ENCODE data around the gene MASP1.
A peak's percentile ranks its signal among the peaks of the same experiment; 100 is the strongest.

Gene MASP1, protein sequence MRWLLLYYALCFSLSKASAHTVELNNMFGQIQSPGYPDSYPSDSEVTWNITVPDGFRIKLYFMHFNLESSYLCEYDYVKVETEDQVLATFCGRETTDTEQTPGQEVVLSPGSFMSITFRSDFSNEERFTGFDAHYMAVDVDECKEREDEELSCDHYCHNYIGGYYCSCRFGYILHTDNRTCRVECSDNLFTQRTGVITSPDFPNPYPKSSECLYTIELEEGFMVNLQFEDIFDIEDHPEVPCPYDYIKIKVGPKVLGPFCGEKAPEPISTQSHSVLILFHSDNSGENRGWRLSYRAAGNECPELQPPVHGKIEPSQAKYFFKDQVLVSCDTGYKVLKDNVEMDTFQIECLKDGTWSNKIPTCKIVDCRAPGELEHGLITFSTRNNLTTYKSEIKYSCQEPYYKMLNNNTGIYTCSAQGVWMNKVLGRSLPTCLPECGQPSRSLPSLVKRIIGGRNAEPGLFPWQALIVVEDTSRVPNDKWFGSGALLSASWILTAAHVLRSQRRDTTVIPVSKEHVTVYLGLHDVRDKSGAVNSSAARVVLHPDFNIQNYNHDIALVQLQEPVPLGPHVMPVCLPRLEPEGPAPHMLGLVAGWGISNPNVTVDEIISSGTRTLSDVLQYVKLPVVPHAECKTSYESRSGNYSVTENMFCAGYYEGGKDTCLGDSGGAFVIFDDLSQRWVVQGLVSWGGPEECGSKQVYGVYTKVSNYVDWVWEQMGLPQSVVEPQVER

DNA sequence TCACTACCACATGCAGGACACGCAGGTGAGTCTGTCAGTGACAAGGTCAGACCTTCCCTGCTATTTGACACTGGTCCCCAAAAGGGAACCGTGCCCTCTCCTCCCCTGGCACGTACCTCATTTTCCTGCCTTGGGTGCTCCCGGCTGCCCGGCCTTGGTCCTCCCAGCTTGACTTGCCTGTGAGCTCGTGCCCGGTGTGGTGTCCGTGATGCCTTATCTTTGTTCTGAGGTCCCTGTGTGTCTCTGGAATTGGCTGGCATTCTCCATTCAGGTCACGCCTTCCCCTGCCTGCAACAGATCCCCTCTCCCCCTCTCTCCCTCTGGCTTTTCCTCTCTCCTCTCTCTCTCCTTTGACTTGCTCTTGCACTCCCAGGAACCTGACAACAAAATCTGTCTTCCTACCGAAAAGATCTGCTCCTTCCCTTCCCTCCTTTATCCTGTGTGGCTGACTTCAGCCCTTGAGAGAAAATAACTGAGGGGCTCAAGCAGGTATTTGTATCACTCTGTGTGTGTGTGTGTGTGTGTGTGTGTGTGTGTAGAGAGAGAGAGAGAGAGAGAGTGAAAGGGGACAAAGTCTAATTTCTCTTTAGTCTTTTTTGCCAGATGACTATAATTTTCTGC lies at the start of gene MASP1:
Gene MASP1 (minus strand): TSS at position 226 of the 621 bp plus-strand sequence. CDS start 105 bp downstream, at position 121.
- no peak for DNase-seq

DNA sequence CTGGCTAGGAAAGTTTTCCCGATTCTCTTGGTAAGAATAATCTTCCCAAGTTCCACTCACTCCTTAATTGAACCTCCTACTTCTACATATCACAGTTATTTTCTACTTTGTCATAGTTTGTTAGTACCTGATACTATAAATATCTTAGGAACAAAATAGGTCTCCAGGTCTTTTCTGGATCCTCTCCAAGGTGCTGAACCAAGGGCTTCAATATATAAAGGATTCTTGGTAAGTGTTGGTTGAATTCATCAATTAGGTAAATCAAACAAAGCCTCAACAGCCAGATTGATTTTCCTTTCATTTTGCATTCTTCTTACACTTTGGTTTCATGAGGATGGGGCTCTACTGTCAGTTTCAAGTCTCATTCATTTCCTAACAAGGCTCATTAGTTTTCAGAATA lies 49.0 kb upstream of the MASP1 start:
- no peak for DNase-seq

DNA sequence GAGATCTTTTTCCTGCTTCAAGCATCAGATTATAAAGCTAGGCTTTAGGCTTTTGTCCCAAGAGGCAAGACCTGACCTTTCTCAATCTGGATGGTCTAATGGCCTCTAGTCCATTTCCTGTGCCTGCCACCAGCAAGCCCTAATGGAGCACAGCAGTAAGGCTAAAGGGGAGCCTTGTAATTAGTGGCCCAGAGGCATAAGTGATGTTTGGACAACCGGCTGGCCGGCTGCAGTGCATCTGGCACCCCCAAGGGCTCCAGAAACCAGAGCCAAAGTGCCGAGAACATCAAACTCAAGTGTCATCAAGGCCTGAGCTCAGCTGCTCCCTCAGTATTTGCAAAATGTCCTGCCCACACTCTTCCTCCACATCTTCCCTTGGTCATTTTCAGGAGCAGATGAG lies 44.8 kb upstream of the MASP1 start:
- DNase-seq, result no peak

DNA sequence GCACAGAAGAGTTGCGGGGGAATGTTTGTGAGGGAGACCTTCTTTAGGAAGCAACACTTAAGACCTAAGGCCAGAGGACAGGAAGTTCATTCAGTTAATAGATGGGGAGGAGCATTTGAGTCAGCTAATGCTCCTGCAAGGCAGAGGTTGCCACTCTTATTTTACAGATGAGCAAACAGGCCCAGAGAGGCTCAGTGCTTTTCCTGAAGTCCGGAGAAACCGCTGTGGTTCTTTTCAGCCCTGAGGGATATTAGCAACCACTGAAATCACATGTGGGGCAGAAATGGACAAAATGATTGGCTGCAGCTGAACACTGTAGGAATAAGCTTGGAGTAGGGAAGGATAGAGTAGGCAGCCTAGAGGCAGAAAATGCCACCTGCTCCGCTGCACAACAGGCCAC lies 43.4 kb upstream of the MASP1 start:
- DNase-seq, result no peak

DNA sequence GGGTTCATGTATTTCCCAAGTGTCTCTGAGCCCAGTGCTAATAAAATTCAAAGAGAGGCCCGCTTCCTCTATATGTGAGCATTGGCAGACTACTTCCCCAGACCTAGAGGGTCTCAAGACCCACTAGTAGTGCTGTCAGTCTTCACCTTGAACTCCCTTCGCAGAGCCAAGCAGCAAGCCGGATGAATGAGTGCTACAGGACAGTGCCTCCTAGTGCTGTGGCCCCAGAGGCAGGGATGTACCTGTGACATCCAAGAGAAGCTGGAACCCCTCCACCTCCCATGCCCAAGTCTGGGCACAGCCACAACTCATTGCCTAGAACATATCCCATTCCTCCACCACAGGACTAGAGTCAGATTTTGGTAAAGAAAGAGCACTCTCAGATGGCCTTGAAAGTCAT lies 37.2 kb upstream of the MASP1 start:
- no peak for DNase-seq

DNA sequence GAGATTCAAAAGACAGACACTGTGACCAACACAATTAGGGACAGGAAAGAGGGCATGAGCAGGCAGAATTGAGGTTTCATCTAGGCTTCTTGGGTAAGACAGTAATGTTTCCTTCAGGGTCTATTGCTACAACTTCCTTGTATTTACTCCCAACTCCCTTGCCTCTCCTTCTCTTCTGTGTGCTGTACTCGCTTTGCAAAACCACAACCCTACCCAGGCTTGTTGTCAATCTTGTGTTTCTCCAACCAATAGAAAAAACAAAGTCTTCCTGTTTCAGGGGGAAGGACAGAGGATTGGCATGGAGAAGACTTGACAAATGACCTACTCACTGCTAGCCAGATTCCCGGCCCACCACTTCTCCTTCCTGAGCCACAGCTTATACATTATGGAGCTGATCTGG lies 36.3 kb upstream of the MASP1 start:
- no peak for DNase-seq

DNA sequence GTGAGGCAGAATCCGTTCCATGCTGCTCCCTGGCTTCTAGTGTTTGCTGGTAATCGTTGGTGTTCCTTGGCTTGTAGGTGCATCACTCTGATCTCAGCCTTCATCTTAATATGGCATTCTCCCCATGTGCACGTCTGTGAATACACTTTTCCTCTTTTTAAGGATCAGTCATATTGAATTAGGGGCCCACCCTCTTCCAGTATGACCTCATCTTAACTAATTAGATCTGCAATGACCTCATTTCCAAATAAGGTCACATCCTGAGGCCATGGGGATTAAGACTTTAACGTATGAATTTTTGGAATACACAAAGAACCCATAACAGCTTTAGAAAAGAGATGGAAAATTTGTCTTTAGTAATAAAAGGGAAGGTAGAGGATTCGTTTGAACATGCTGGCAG lies 34.1 kb upstream of the MASP1 start:
- DNase-seq, result no peak

DNA sequence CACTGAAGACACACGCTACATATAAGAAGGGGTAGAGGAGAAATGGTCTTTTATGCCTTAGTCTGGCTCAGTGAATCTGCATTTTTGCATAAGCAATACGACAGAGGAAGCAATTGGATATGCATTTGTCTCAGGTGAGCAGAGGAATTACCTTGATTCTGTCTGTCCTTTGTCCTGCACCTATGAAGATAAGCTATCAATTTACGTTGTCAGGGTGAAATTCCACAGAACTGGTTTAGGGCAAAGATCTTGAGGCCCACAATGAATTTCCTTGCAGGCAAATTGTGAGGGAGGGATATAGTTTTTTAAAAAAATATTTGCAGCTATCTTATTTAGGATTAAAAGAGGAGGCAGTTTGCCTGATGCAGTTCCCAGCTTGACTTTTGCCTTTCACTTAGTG lies 31.6 kb upstream of the MASP1 start:
- no peak for DNase-seq

DNA sequence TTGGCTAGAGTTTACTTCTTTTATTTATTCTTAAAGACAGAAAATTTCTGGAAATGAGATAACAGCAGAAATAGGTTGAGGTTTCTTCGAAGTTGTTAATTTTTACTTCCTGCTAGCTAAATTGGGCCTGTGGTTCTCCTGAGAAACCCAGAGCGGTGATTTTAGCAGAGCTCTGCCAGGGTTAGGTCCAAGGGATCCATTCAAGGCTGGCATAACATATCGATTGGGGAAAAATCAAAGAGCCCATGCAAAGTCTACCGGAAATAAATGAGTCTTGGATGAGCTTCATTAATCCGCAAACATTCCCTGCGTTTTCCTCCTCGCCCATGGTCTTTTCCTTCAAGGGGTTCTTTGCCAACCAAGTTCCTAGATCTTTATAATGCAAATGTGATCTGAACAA lies 30.8 kb upstream of the MASP1 start:
- no peak for DNase-seq

DNA sequence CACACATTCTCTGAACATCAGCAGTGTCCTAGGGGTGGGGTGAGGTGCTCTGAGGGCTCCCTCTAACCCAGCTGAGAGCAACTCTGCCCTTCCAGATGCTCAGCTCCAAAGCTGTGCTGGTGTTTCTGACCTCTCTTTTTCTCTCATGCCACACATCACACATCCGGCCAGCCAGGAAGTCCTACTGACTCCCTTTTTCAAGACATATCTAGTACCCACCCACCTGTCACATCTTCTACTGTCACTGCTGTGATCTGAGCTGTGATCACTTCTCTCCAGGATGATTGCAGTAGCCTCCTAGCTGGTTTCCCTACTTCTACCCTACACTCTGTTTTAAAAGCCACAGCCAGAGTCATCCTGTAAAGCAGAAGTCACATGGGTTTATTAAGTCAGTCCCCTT lies 30.2 kb upstream of the MASP1 start:
- no peak for DNase-seq

DNA sequence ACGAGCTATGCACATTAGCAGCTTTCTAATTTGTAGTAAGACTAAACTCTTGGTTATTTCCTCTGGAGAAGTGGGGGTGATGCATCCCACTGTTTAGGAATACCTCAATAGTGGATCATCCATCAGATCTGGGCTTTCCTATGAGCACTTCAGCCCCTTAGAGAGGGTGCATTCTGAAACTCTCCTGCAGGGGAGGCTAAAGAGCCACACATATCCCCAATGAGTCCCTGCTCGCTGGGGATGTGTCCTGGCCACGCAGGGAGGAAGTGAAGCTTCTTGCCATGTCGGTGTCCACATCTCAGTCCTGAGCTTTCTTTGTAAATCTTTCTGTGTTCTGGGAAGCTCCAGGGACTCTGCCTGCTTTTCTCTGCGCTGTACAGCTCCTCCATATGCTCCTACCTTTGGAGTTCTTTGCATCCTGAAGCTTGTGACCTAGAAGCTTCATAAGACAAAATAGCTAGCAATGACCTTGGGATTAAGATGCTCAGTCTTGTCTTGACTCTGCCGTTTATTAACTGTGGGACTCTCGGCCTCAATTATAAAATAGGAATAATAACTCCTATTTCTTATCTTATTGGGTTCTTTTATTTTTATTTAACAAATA lies 28.3 kb upstream of the MASP1 start:
- peak; percentile 78 for DNase-seq

DNA sequence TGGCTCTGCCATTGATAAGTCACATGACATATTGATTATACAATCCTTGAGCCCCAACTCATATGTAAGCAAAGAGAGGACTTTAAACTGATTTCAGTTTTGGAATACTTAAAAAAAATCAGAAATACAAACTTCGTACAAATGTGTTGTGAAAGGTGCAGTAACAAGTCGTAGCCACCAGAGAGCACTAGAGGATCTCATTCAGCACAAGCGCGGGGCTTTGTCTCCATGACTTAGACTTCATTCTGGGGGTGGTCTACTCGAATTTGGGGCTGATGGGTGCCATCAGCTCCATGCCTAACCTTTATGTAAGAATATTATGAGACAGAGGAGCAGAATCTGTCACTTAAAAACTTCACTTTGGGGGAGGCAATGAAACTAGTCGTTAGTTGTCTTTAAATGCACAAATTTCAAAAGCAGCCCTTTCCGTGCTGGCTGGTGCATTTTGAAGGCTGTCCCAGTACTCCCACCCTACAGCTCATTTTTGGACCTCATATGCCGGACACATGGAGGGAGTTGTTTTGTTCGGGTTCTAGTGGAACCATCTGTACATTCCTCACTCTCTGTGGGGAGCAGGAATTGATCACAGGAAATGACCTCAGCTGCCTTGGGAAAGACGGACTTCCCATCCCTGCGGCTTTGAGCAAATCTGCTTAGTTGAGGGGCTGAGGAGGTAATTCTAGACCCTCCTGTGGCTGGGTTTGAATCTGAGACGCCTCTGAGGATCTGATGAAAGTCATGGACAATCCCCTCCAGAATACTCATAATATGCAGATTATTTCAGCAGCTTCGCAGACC lies 27.5 kb upstream of the MASP1 start:
- DNase-seq, result peak; percentile 75

DNA sequence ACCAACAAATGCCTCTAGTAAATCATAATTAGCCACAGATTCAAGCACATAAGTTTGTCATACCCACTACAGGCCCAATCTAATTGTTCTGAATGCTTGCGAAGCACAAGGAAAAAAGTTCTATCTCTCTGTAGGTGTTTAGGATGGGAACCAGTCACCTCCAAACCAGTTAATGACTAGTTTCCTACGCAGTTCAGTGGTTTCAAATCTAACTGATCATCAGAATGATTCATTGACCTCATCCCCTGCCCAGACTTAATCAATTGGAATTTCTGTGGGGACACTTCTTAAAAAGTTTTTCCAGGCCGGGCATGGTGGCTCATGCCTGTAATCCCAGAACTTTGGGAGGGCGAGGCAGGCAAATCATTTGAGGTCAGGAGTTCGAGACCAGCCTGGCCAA lies 24.3 kb upstream of the MASP1 start:
- no peak for DNase-seq

DNA sequence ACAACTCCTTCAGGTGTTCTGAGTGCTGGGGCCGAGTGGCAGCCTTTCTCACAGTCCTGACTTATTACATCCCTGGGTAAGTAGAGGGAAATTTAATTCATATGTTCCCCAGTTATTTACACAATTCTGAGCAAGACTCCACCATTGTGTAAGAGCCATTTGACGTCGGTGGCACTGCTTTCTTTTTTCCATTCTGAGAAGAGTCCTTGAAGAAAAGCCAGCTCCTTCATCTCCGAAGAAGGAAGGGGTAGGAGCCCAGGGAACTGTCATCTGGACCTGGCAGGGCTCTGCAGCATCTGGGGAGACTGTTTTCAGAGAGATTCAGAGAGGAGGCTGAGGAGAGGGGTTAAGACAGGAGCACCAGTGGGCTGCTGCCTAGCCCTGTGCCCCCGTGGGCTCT lies 22.6 kb upstream of the MASP1 start:
- no peak for DNase-seq

DNA sequence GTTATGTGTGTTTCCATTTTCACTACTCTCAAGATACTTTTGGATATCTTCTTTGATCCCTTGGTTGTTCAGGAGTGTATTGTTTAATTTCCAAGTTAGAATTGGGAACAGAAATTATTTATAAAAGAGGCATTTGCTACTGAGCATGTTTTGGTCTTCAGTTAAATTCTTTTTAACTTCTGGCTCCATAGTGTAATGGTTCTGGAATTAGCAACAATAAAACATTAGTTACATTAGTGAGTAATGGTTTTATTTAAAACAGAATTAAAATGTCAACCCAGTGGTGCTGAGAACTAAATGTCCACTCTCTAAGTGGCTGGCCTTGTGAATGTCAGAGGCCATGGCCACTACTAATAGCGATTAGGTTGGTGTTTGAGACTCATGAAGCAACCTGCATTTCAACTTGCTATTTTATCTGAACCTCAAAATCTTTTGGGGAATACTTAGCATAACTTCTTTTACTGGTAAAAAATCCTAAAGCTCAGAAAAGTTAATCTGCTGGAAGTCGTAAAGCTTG lies 19.5 kb upstream of the MASP1 start:
- no peak for DNase-seq

DNA sequence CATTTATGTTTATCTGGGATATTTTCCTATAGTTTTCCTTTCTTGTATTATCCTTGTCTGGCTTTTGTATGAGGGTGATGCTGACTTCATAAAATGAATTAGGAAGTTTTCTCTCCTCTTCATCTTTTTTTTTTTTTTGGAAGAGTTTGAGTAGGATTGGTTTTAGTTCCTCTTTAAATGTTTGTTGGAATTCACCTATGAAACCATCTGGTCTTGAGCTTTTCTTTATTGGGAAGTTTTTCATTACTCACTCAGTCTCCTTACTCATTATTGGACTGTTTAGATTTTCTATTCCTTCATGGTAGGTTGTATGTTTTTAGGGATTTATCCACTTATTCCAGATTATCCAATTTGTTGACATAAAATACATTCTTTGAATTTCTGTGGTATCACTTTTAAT lies 18.7 kb upstream of the MASP1 start:
- no peak for DNase-seq

DNA sequence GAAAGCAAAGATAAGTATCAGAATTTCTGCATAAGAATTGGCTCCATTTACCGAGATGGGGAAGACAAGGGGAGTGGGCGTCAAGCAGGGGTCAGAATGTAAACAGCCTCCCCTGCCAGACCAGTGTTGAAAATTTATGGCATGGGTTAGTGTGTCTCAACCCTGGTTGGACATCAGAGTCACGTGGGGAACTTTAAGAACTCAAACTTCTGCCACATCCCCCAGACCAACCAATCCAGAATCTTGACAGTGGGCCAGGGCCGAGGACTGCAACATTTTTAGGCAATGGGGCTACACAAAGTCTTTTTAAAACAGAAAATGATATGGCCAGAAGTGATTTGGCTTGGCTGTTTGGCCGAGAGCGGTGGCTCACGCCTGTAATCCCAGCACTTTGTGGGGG lies 14.3 kb upstream of the MASP1 start:
- DNase-seq, result no peak

DNA sequence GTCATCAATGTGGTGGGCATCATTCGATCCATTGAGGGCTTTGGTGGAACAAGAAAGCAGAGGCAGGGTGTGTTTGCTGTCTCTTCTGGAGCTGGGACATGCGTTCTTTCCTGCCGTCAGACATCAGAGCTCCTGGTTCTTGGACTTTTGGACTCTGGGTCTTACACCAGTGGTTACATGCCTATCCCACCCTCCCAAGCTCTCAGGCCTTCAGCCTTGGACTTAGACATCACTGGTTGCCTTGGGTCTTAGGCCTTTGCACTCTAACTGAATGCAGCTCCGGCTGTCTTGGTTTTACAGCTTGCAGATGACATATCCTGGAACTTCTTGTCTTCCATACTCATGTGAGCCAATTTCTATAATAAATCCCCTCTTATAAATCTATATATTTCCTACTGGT lies 8.1 kb upstream of the MASP1 start:
- no peak for DNase-seq

DNA sequence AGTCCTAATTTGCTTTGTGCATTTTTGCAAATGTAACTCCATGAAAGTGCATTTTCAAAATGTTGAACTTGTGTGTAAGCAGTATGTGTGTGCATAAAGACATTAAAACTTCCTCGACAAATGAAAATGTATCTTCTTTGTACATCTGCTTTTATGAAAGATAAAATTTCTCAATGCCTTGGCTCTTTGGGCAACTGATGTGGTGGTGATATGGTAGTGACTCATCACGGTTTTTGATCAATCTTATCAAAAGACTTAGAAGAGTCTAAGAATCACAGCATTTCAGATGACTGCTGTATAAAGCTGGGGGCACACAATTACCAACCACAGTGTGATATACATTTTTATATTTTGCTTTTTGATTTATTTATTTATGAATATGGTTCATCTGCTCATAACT lies 5.4 kb upstream of the MASP1 start:
- DNase-seq, result no peak

DNA sequence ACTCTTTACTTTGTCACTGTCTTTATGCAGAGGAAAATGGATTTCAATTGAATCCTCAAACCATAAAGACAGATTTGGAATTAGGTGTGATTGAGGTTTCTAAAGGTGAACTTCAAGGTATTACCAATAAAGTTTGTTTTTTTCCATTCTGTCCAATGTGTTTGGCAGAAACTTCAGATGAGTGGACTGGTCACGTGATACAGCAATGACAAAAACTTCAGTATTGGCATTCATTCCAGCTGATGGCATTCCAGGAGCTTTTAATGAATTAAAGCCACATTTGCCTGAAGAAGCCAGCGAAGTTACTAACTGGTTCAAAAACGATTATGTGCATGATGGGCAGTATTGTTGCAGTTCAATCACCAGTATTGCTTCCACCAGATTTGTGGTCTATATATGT lies 4.5 kb upstream of the MASP1 start:
- DNase-seq, result no peak

DNA sequence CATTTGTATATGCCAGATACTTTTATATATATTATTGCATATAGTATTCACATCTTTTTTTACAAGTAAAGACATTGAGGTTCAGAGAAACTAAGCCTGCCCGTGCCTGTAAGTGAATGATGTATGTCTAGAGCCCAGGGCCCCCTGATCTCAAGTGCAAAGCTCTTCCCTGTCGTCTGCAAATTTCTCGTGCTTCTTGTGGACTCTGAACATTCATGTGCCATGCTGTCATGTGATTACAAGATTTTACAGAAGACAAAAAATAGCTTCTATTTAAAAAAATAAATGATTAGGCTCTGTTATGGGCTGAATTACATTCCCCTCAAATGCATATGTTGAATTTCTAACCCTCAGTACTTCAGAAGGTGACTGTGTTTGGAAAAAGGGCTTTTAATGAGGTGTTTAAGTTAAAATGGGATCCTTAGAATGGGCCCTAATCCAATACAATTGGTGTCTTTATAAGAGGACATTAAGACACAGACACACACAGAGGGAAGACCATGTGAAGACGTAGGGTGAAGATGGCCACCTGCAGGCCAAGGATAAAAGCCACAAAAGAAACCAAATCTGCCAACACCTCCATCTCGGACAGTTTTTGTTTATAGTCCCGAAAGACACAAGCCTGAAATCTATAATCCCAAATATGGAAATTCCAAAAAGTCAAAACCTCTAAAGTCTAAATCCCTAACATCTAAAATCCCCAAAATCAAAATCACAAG lies 3.9 kb upstream of the MASP1 start:
- DNase-seq, result no peak
